NT2/D1 (cell line): Measurements from ENCODE around the gene GJB4.

Experiments
- SUZ12 ChIP-seq: IDR thresholded peaks from 2 replicates; pipeline ENCODE4 v1.6.1; 2011; ENCODE audit not compliant: insufficient read length, insufficient read depth; ENCODE audit errors: extremely low read depth
- YY1 ChIP-seq: IDR thresholded peaks from 2 replicates; pipeline ENCODE4 v1.6.1; 2011; ENCODE audit not compliant: insufficient read length, insufficient read depth

DNA sequence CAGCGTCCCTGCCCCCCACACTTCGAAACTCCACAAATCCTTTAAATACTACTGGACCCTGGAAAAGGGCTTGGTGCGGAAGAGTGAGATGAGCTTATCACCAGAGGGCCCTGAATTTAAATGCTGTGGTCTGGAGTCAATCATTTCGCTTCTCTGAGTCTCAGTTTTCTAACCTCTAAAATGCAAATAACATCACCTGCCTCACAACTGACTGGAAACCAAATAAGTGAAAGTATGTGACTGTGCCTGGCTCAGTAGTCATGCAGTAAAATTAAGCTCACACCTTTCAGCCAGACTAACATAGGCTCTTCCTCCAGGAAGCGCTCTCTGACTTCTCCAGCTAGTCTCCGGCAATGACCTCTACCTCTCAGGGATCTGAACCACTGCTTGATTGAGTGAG, 37.5 kb downstream of the GJB4 start:
- TF ChIP-seq YY1 = no peak
- no peak for TF ChIP-seq SUZ12
